CD4-positive, alpha-beta T cell treated with Interferon gamma for 1 hour (primary cell): ENCODE data around the gene RIMBP3B.
"Not testable (repeated sequence)": the region's sequence is repeated elsewhere in the genome, so short reads cannot be mapped to it uniquely, and the experiment has no call there.

ENCODE experiments used
- DNase-seq: peaks from one replicate; pipeline ENCODE4 v3.0.0-alpha.2; 2020

The RIMBP3B gene

DNA sequence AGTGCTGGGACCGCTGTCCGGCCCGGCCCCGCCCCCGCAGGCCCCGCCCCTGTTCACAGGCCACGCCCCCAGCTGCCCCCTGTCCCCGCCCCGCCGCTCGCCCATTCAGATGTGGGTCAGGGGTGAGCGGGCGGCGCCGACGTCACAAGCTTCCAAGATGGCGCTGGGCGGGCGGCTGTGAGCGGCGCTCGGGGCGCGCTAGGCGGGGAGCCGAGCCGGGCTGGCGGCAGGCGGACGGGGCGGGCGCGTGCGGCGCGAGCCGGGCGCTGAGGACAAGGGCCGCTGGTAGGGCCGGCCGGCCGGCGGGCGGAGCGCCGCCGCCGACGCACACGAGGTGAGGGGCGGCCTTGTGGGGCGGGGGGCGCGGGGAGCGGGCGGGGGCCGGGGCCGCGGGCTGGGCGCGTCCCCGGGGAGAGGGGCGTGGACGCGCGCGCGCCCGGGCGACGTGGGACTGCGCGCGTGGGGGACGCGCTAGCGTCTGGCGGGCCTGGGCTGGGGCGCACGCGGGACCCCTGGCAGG, 33.7 kb downstream of the RIMBP3B start, which contains the start of gene HIC2:
HIC2 (plus strand) TSS at position 145 of the 520 bp plus-strand sequence. CDS start 25,461 bp downstream, outside the sequence.
- not testable (repeated sequence) for DNase-seq

DNA sequence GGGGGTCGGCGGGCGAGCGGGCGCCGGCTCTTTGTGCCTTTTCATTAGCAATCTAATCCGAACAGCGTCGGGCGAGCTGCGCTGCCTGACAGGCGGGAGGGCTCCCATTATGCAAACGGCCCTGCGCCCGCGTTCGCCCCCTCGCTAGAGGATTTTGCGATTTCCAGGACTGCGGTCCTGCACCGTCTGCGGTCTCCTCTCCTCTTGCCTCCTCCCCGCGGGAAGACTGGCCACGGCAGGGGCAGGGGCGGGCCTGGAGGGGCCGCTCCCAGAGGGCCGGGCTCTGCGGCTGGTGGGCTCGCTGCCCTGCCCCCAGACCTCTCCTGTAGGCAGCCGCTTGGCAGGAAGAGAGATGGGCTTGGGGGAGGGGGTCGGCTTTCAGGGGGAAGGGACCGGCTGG, 34.3 kb downstream of the RIMBP3B start:
- peak; percentile 1 for DNase-seq

DNA sequence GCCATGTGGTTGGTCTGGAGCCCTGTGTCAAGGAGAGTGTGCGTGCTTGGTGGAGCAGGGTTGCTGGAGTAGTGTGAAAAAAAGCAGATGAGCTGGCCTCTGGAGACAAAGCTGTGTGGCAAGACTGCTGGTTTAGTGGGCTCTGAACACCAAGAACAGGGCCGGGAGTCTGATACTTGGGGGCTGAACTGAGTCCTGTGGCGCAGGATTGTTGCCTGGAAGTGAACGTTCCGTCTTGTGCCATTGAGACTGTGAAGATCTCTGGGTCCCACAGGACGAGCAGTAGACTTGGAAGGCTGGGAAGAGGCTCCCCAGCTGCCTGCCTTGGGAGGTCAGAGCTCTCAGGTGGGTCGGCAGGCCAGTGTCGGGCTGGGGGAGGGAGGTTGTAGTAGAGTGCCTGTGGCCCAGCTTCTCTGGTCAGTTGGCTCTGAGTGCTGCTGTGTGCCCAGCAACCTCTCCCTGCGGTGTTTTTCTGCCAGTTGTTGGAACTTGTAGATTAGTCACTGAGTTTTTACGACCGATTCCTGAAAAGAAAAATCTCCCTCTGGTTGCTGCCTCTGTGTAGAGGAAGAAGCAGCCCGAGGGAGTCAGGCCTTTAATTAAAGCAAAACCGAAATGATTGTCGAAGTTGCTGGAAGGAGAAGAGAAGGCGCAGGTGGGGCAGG, 35.6 kb downstream of the RIMBP3B start:
- not testable (repeated sequence) for DNase-seq

DNA sequence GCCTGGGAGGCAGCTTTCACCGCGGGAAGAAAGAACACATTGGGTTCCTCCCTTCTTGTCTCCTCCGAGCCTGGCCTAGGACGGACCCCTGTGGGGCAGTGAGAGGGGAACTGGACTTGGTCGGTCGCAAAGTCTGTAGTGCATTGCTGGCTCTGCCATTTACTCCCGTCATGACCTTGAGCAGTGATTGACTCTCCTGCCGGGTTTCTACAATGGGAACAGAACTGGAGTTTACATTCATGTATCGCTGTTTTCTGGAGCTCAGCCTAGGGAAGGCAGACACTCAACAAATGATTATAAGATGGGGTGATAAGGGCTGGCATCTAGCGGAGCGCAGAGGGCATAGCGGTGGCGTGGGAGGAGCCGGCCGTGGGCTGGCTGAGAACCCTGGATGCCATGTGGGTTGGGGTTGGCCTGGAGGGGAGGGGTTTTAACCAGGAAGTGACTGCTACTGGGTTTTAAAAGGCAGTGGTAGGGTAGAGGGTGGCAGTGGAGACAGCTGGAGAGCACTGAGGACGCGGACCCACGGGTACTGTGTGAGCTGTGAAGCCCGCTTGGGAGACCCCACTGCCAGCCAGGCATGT, 36.7 kb downstream of the RIMBP3B start:
- not testable (repeated sequence) for DNase-seq

DNA sequence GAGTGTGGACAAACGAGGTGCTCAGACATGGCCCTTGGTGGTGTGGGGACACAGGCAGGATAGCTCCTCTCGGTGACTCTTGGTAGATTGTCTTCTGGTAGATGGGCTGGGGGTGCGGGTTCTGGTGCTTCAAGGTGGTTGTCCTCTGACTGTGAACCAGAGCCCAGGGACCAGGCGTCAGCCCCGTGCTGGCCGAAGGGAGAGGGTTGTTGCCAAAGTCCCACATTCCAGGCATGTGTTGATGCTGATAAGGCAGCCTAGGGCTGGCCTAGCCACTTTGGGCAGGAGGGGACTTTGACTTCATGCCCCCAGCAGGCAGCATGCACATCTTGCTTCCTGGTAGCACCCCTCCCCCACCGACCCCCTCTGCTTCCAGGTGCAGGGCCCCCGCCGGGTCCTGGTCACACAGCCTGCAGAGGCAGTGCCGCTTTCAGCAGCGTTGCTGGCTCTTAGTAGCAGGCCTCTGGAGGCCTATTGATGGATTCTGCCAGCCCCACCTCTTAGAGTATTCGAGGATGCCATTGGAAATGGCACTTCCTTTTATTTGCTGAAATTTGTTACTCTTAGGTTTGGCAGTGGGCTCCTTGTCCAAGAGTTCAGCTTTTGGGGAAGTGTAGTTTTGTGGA, 40.6 kb downstream of the RIMBP3B start:
- DNase-seq: not testable (repeated sequence)

DNA sequence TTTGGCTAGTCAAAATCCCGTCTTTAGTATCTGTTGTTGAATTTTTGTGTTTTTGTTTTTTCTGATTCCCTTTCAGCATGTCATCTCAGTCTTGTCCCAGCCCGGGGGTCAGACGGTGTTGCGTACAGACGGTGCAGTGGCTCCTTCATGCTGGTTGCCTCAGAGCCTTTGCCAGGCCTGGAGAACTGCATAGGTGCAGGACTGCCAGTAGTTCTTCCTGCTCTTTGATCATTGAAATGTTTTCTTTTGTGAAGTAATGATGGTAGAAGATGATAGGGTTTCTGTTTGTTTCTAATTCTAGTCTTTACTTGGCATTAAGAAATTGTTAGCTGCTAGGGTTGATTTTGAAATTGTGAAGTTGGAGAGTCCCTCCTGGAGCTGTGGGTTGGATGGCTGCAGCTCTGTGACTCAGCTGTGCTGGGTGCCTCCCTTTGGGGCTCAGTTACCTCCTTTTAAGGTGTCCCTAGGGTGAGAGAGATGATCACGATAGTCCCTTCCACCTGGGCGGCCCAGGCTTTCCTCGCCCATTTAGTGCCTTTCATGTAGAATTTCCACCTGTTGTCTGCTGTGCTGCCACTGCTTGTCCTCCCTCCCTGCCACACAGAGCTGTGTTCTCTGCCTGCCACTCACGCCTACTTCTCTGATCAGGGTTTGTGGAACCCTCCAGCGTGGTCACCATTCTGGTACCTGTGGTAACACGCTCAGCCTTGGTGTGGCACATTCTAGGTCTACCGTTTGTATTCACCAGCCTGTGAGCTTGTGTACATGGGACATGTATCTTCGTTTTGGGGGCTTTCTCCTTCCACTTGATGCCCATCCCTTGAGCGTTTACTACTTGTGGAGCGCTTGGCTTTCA, 51.1 kb downstream of the RIMBP3B start:
- not testable (repeated sequence) for DNase-seq

DNA sequence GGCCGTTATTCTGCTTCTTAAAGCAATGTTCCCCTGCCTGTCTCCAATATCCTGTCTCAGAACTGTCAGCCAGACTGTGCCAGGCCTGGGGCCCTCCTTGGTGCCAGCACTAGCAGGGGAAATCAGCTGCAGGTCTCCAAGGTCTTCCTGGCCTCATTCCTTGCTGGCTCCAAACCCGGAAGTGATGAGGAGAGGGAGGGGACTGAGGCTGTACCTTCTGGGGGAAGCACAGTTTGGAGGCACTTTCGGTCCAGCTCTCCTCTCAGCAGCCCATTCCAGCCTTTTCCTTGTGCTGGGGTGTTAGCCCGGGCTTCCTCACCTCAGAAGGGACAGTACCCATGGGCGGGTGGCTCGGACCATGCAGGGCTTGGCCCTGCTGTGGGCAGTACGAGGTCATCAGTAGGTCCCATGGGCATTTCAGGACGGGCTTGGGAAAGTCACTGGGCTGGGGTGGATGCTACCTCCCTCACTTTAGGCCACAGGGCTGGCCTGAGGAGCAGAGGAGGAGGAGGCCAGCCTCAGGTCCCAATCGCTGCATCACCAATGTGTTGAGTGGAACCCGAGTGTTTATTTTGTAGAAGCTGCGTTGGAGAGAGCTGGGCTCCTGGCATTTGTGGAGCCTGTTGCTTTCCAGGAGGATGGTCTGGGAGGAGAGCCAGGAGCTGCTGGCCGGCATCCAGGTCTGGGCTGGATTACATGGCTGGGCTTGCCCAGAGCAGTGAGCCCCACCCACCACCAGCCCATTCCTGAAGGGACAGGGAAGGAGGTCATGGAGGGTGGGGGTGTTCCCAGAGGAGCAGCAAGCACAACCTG, 52.7 kb downstream of the RIMBP3B start:
- DNase-seq: not testable (repeated sequence)

DNA sequence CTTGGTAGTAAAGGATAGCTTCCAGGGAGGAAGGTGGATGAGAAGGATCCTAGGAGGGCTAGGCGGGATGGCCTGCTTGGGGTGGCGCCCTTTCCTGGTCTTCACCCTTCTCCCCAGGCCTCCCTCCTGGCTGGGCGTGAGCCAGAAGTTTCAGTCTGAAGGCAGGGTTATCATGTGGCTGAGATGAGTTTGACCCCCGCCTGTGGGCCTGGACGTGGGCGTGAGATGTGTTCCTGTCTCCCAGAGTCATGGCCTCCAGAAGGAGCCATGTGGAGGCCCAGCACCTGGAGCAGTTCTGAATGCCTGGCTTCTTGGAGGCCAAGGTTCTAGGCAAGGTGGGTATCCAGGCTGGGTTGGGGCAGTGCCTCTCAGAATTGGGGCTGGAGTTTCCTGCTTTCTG, 54.5 kb downstream of the RIMBP3B start:
- DNase-seq: not testable (repeated sequence)
